ENCODE results near the gene BEND2.

The BEND2 gene

GRCh38 chrX:18173494-18174180 lies 47.0 kb downstream of the BEND2 start:
- in situ Hi-C loops (cut with MboI; ENCODE audit: low sequenced_read_pairs, unreplicated experiment), result no loop called here
- TF ChIP-seq, protein P1, sequence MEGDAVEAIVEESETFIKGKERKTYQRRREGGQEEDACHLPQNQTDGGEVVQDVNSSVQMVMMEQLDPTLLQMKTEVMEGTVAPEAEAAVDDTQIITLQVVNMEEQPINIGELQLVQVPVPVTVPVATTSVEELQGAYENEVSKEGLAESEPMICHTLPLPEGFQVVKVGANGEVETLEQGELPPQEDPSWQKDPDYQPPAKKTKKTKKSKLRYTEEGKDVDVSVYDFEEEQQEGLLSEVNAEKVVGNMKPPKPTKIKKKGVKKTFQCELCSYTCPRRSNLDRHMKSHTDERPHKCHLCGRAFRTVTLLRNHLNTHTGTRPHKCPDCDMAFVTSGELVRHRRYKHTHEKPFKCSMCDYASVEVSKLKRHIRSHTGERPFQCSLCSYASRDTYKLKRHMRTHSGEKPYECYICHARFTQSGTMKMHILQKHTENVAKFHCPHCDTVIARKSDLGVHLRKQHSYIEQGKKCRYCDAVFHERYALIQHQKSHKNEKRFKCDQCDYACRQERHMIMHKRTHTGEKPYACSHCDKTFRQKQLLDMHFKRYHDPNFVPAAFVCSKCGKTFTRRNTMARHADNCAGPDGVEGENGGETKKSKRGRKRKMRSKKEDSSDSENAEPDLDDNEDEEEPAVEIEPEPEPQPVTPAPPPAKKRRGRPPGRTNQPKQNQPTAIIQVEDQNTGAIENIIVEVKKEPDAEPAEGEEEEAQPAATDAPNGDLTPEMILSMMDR (IDR thresholded peaks at IDR 0.05; ENCODE audit: borderline replicate concordance, control extremely low read depth, extremely low read depth, insufficient read depth, missing control alignments), result no peak
- no peak for DNase-seq (ENCODE audit: low spot score)

- DNase-seq (ENCODE audit: low spot score), result no peak
- in situ Hi-C loops (cut with MboI; ENCODE audit: low sequenced_read_pairs, unreplicated experiment), result no loop called here
- TF ChIP-seq, protein P1 (IDR thresholded peaks at IDR 0.05; ENCODE audit: borderline replicate concordance, control extremely low read depth, extremely low read depth, insufficient read depth, missing control alignments), result no peak
Observed at GRCh38 chrX:18172970-18173369, 47.7 kb downstream of the BEND2 start.

DNA sequence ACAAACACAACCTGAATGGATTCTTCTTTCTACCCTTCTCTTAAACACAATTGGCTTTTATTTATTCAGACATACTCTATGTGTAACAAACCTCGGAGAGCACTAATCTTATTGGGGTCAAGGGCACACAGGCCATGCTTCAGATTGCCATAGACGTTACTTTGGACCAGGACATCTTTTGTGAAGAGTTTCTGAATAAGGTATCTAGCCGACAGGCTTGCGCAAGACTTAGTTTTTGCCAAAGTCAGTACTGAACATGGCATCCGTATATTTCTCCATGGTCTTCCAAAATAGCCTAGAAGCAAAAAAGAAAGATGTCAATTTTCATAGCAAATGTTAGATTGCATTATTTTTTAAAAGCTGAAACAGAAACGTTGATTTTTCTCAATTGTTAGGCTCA lies 49.8 kb downstream of the BEND2 start:
- in situ Hi-C loops (cut with MboI; ENCODE audit: low sequenced_read_pairs, unreplicated experiment), result no loop called here
- DNase-seq (ENCODE audit: low spot score), result no peak
- TF ChIP-seq, protein P1 (IDR thresholded peaks at IDR 0.05; ENCODE audit: borderline replicate concordance, control extremely low read depth, extremely low read depth, insufficient read depth, missing control alignments), result no peak

GRCh38 chrX:18166068-18166467 lies 54.6 kb downstream of the BEND2 start:
- in situ Hi-C loops (cut with MboI; ENCODE audit: low sequenced_read_pairs, unreplicated experiment), result no loop called here
- TF ChIP-seq, protein P1 (IDR thresholded peaks at IDR 0.05; ENCODE audit: borderline replicate concordance, control extremely low read depth, extremely low read depth, insufficient read depth, missing control alignments), result no peak
- no peak for DNase-seq (ENCODE audit: low spot score)

- no peak for DNase-seq (ENCODE audit: low spot score)
- TF ChIP-seq, protein P1 (IDR thresholded peaks at IDR 0.05; ENCODE audit: borderline replicate concordance, control extremely low read depth, extremely low read depth, insufficient read depth, missing control alignments), result no peak
- in situ Hi-C loops (cut with MboI; ENCODE audit: low sequenced_read_pairs, unreplicated experiment), result no loop called here
Observed at GRCh38 chrX:18160369-18160768, 60.3 kb downstream of the BEND2 start.

DNA sequence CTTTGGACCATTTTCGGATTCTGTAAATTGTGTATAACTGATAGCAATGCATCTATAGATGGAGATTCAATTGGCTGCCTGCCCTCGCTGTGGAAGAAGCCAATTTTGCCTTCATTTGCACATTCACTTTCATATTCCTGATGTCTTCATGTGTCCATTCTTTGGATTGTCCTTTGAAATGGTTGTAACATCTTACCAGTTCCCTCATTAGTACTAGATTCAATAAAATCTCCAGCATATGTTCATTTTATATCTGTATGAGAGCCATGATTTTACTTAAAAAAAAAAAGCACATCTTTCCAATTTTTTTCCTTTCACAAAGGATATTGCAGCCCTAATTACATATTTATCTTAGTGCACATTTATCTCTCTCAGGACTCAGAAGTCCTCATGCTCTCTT lies 61.7 kb downstream of the BEND2 start:
- in situ Hi-C loops (cut with MboI; ENCODE audit: low sequenced_read_pairs, unreplicated experiment), result no loop called here
- TF ChIP-seq, protein P1 (IDR thresholded peaks at IDR 0.05; ENCODE audit: borderline replicate concordance, control extremely low read depth, extremely low read depth, insufficient read depth, missing control alignments), result no peak

More for the DNA sequence above, 61.7 kb downstream of the BEND2 start:
- DNase-seq (ENCODE audit: low spot score), result no peak
